ENCODE data around the gene ADAT2.

GRCh38 chr6:143482593-143482992, 32.1 kb upstream of the ADAT2 start:
- TF ChIP-seq POLR2A (IDR thresholded peaks at IDR 0.05) (no peak), CTCF (IDR thresholded peaks at IDR 0.05) (no peak)

Data from Peyer's patch (tissue), 4 donors.